GM12874 (cell line): ENCODE measurements around the gene AMBP.

Source experiments
- CTCF ChIP-seq: IDR thresholded peaks from 2 replicates; pipeline ENCODE4 v1.5.1; 2011; ENCODE audit warnings: low read depth, mild to moderate bottlenecking, control low read depth, low read length, moderate library complexity; ENCODE audit not compliant: insufficient read depth

The AMBP gene

GRCh38 chr9:114053246-114054005 is 24.7 kb downstream of the AMBP start:
- TF ChIP-seq CTCF: no peak

DNA sequence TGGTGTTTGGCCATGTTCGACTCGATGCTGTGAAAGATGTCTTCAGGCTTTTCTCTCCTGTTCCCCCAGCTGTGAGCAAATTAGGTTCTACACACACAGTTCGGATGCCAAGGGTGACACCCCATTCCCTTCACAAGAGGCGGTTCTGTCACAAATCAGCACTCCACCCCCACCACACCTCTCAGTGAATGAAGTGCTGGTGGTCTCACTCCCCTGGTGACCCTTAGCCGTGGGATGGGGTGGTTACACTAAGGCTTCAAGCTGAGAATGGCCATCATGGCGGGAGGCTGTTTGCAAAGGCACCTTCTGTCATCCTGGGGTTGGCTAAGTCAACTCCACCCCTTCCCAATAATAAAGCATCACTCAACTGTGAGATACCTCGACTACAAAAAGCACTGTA is 26.4 kb downstream of the AMBP start:
- no peak for TF ChIP-seq CTCF

GRCh38 chr9:114051281-114051680 is 26.8 kb downstream of the AMBP start:
- TF ChIP-seq CTCF: no peak

- no peak for TF ChIP-seq CTCF
These were observed 27.5 kb downstream of the AMBP start for GRCh38 chr9:114050646-114051045.

- no peak for TF ChIP-seq CTCF
These were observed 27.9 kb downstream of the AMBP start for GRCh38 chr9:114050226-114050568.

- no peak for TF ChIP-seq CTCF
These were observed 28.5 kb downstream of the AMBP start for GRCh38 chr9:114049441-114050225.

- TF ChIP-seq CTCF: no peak
These were observed 29.3 kb downstream of the AMBP start for GRCh38 chr9:114048533-114049415.
